ENCODE measurements around the gene SKA1.

- no peak for TF ChIP-seq ASH2L (IDR thresholded peaks at IDR 0.05; ENCODE audit: insufficient read length, low read depth, low read length)
- no peak for TF ChIP-seq POLR2AphosphoS5 (IDR thresholded peaks at IDR 0.05; ENCODE audit: low read depth, low read length)
- TF ChIP-seq ZNF639 (CRISPR knock-in tag; conservative IDR thresholded peaks at IDR 0.05), result no peak
- TF ChIP-seq MYC (CRISPR knock-in tag; IDR thresholded peaks at IDR 0.05; ENCODE audit: borderline replicate concordance), result no peak
- TF ChIP-seq, protein P1, sequence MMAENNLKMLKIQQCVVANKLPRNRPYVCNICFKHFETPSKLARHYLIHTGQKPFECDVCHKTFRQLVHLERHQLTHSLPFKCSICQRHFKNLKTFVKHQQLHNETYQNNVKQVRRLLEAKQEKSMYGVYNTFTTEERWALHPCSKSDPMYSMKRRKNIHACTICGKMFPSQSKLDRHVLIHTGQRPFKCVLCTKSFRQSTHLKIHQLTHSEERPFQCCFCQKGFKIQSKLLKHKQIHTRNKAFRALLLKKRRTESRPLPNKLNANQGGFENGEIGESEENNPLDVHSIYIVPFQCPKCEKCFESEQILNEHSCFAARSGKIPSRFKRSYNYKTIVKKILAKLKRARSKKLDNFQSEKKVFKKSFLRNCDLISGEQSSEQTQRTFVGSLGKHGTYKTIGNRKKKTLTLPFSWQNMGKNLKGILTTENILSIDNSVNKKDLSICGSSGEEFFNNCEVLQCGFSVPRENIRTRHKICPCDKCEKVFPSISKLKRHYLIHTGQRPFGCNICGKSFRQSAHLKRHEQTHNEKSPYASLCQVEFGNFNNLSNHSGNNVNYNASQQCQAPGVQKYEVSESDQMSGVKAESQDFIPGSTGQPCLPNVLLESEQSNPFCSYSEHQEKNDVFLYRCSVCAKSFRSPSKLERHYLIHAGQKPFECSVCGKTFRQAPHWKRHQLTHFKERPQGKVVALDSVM (CRISPR knock-in tag; IDR thresholded peaks at IDR 0.05), result no peak
- TF ChIP-seq TCF7 (IDR thresholded peaks at IDR 0.05; ENCODE audit: low read depth), result no peak
- TF ChIP-seq, protein P2, sequence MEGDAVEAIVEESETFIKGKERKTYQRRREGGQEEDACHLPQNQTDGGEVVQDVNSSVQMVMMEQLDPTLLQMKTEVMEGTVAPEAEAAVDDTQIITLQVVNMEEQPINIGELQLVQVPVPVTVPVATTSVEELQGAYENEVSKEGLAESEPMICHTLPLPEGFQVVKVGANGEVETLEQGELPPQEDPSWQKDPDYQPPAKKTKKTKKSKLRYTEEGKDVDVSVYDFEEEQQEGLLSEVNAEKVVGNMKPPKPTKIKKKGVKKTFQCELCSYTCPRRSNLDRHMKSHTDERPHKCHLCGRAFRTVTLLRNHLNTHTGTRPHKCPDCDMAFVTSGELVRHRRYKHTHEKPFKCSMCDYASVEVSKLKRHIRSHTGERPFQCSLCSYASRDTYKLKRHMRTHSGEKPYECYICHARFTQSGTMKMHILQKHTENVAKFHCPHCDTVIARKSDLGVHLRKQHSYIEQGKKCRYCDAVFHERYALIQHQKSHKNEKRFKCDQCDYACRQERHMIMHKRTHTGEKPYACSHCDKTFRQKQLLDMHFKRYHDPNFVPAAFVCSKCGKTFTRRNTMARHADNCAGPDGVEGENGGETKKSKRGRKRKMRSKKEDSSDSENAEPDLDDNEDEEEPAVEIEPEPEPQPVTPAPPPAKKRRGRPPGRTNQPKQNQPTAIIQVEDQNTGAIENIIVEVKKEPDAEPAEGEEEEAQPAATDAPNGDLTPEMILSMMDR (CRISPR knock-in tag; IDR thresholded peaks at IDR 0.05), result no peak
- TF ChIP-seq POLR2A (IDR thresholded peaks at IDR 0.05; ENCODE audit: insufficient read depth in 1 of 2, low read depth in 2 of 2, low read length in 2 of 2), result no peak
- TF ChIP-seq ZNF549 (CRISPR knock-in tag; IDR thresholded peaks at IDR 0.05), result no peak
- no peak for TF ChIP-seq MBD4 (IDR thresholded peaks at IDR 0.05; ENCODE audit: borderline replicate concordance, low read length)
These were observed 22.2 kb downstream of the SKA1 start for GRCh38 chr18:50397023-50397422.
